HL-60 (cell line): ENCODE data around the gene HTR3E.

ENCODE experiments used
- DNase-seq, 2 experiments: peaks; one replicate each; pipeline ENCODE4 v3.0.0-alpha.2; 2010 to 2020; ENCODE audit warnings: low read depth in 1 of 2, low spot score in 1 of 2
- H3K27ac ChIP-seq: fragments of 250-450 bp; sonication (Bioruptor Pico); replicated peaks from 2 replicates; pipeline ENCODE4 v1.5.1; 2020; ENCODE audit warnings: mild to moderate bottlenecking, moderate library complexity
- H3K27me3 ChIP-seq: fragments of 250-450 bp; sonication (Bioruptor Pico); 2 replicates; pipeline ENCODE4 v1.5.1; 2021; ENCODE audit warnings: mild to moderate bottlenecking, moderate library complexity; ENCODE audit not compliant: insufficient read depth, poor library complexity, severe bottlenecking
- H3K4me3 ChIP-seq: replicated peaks from 2 replicates; pipeline ENCODE4 v1.5.1; 2011; ENCODE audit warnings: mild to moderate bottlenecking, control low read depth, low read length; ENCODE audit not compliant: insufficient read depth
- CTCF ChIP-seq: IDR thresholded peaks from one replicate; pipeline ENCODE4 v1.5.1; 2011; ENCODE audit warnings: low read length, control low read depth, inconsistent platforms; ENCODE audit not compliant: insufficient read depth
- GABPA ChIP-seq: IDR thresholded peaks from 2 replicates; pipeline ENCODE4 v1.6.1; 2012; ENCODE audit warnings: low read depth
- POLR2AphosphoS5 ChIP-seq: IDR thresholded peaks from 2 replicates; pipeline ENCODE4 v1.6.1; 2012; ENCODE audit warnings: low read depth
- REST ChIP-seq: IDR thresholded peaks from 2 replicates; pipeline ENCODE4 v1.6.1; 2012; ENCODE audit warnings: low read depth; ENCODE audit not compliant: insufficient replicate concordance
- SPI1 ChIP-seq: IDR thresholded peaks from 2 replicates; pipeline ENCODE4 v1.6.1; 2012; ENCODE audit warnings: low read depth, mild to moderate bottlenecking, borderline replicate concordance

HTR3E gene

GRCh38 chr3:184129012-184129411 lies 32.1 kb downstream of the HTR3E start:
- TF ChIP-seq SPI1 (no peak), CTCF (no peak), REST (no peak), POLR2AphosphoS5 (no peak), GABPA (no peak)
- H3K27ac ChIP-seq, result no peak overlapping the region
- DNase-seq, result peak in 1 of 2 experiments; percentile 31
- H3K4me3 ChIP-seq, result no peak overlapping the region
- no peaks in the 10 kb centered on the region for H3K27me3 ChIP-seq

GRCh38 chr3:184132945-184133344 lies 36.1 kb downstream of the HTR3E start:
- no peak overlapping the region for H3K4me3 ChIP-seq
- TF ChIP-seq GABPA (no peak), POLR2AphosphoS5 (no peak), REST (no peak), SPI1 (no peak), CTCF (no peak)
- H3K27me3 ChIP-seq, result no peaks in the 10 kb centered on the region

GRCh38 chr3:184133840-184134745 lies 37.2 kb downstream of the HTR3E start:
- peak overlapping the region; percentile 87 for H3K27ac ChIP-seq
- TF ChIP-seq GABPA, result peak; percentile 72
- TF ChIP-seq SPI1, result no peak; the same call in 1 of the 2 replicates
- TF ChIP-seq CTCF, result no peak
- TF ChIP-seq REST, result peak; percentile 26
- TF ChIP-seq POLR2AphosphoS5, result peak; percentile 56
- DNase-seq, result peak; percentile 87 to 90
- H3K4me3 ChIP-seq, result peak overlapping the region; percentile 81
- H3K27me3 ChIP-seq, result no peaks in the 10 kb centered on the region

More at GRCh38 chr3:184132945-184133344, 36.1 kb downstream of the HTR3E start:
- no peak for DNase-seq
- H3K27ac ChIP-seq, result no peak overlapping the region
